ENCODE results near the gene ATPAF1. TPM values are rescaled to one million over a fixed set of nuclear protein-coding genes. Genes with fewer than 3 reads are reported as not detected.
"Not testable (repeated sequence)": the region's sequence is repeated elsewhere in the genome, so short reads cannot be mapped to it uniquely, and the experiment has no call there.

ATPAF1 gene
- polyA plus RNA-seq, 1 of the 3 experiments (the other 2 are of a cell fraction): 39.9 TPM

DNA sequence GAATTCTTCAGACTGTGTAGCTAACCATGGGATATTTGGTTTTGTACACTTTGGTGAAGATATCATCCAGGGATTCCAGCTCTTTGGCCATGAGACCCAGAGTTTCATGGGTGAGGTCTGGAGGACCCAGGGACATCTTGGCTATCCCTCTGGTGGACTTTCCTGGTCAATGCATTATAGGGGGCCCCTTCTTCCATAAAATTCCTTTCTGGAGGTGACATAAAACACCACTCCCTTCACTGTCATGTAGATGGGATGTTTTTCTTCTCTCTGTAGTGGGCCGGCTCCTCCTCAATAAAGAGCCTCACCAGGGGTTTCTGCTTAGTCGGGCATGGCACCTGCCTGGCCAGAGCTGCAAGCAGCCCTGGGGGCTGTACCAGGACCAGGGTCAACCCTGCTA, 2.2 kb downstream of the ATPAF1 start (continued):
- TF ChIP-seq SIN3A (IDR thresholded peaks at IDR 0.05; ENCODE audit: borderline replicate concordance, low read depth, low read length) (no peak), NFIC (IDR thresholded peaks at IDR 0.05; ENCODE audit: borderline replicate concordance) (no peak)

DNA sequence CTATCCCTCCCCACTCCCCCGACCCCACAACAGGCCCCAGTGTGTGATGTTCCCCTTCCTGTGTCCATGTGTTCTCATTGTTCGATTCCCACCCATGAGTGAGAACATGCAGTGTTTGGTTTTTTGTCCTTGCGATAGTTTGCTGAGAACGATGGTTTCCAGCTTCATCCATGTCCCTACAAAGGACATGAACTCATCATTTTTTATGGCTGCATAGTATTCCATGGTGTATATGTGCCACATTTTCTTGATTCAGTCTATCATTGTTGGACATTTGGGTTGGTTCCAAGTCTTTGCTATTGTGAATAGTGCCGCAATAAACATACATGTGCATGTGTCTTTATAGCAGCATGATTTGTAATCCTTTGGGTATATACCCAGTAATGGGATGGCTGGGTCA, 5.2 kb downstream of the ATPAF1 start:
- H3K4me3 ChIP-seq (ENCODE audit: low read depth in 2 of 2, low read length in 1 of 2): not testable (repeated sequence)

DNA sequence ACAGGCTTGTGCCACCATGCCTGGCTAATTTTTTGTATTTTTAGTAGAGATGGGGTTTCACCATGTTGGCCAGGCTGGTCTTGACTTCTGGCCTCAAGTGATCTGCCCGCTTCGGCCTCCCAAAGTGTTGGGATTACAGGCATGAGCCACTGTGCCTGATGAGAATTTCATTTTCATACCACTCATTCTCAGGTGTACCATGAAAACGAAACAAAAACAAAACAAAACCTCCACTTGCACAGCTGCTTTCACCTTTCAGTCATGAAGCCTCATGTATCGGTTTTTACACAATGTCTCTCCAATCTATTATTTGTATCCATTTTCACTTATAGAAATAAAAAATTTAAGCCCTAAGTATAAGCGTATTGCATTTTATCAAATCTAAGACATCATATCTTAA, 8.0 kb downstream of the ATPAF1 start:
- POLR2A ChIA-PET; H3K9ac ChIP-seq; H3K4me2 ChIP-seq; H3K9me2 ChIP-seq; H3K9me3 ChIP-seq; H3K4me1 ChIP-seq (ENCODE audit: control insufficient read depth in 1 of 2, insufficient read depth in 2 of 2, low read depth in 1 of 2, low read length in 1 of 2); DNase-seq; H3K79me2 ChIP-seq (ENCODE audit: insufficient read depth); H3K27ac ChIP-seq (ENCODE audit: low read depth in 2 of 2, low read length in 1 of 2); H2AFZ ChIP-seq (ENCODE audit: low read depth); H3F3A ChIP-seq (replicated peaks; ENCODE audit: insufficient read depth); H3K27me3 ChIP-seq (ENCODE audit: insufficient read depth); H3K4me3 ChIP-seq (ENCODE audit: low read depth in 2 of 2, low read length in 1 of 2); H4K20me1 ChIP-seq (ENCODE audit: insufficient read depth): not testable (repeated sequence)
- 95% methylated on average over 5 of the region's 5 CpGs for WGBS (ENCODE audit: low lambda C conversion rate)
- H3K36me3 ChIP-seq (replicated peaks in 1 of 2; ENCODE audit: control insufficient read depth in 1 of 2, insufficient read depth in 2 of 2, low read length in 1 of 2): peaks cover 45 to 48% of the 10 kb centered on the region in 2 experiments
- CTCF ChIA-PET: interaction anchor here (1.2 kb wide), 1 partner anchor 131 kb away, joined by 3 read pairs; no protein-coding TSS in a partner anchor

More for the DNA sequence above, 5.2 kb downstream of the ATPAF1 start:
- H2AFZ ChIP-seq (ENCODE audit: low read depth); H3K27me3 ChIP-seq (ENCODE audit: insufficient read depth); H3F3A ChIP-seq (replicated peaks; ENCODE audit: insufficient read depth); H3K9me3 ChIP-seq; POLR2A ChIA-PET; DNase-seq; H3K4me2 ChIP-seq; H3K9me2 ChIP-seq; H4K20me1 ChIP-seq (ENCODE audit: insufficient read depth); H3K9ac ChIP-seq; CTCF ChIA-PET; H3K4me1 ChIP-seq (ENCODE audit: control insufficient read depth in 1 of 2, insufficient read depth in 2 of 2, low read depth in 1 of 2, low read length in 1 of 2); H3K27ac ChIP-seq (ENCODE audit: low read depth in 2 of 2, low read length in 1 of 2): not testable (repeated sequence)
- WGBS (ENCODE audit: low lambda C conversion rate): 83% methylated on average over 4 of the region's 5 CpGs
- peaks cover 18% of the 10 kb centered on the region; the same call in 1 of the 2 replicates for H3K79me2 ChIP-seq (ENCODE audit: insufficient read depth)
- peaks cover 24 to 27% of the 10 kb centered on the region in 2 experiments for H3K36me3 ChIP-seq (replicated peaks in 1 of 2; ENCODE audit: control insufficient read depth in 1 of 2, insufficient read depth in 2 of 2, low read length in 1 of 2)

DNA sequence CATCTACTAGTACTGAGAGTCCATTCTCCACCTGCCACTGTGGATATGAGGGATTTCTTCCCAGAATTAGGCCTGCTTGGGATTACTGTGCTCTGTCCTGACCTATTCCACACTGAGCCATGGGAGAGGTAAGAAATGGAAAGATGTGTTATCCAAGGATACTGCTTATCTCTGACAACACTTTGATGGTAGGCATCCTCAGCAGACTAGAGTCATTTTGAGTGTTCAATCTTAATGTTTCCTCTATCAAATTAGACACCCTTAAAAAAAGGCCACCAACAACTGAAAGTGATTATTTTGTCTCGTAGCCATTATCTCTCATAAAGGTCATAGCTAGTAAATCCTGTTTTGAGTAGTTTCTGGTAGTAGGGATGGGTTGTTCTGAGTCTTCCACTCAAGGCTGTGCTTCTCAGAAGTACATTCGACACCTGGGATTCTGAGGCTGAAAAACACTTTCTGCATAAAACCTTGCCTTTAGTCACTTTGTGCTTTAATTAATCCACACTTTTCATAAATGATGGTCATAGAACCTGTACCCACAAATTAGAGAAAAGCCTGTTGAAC, 8.8 kb downstream of the ATPAF1 start:
- Histone ChIP-seq H3K36me3 (replicated peaks in 1 of 2; ENCODE audit: control insufficient read depth in 1 of 2, insufficient read depth in 2 of 2, low read length in 1 of 2) (peaks cover 43 to 48% of the 10 kb centered on the region in 2 experiments), H3K27ac (ENCODE audit: low read depth in 2 of 2, low read length in 1 of 2) (no peak overlapping the region), H3K4me3 (ENCODE audit: low read depth in 2 of 2, low read length in 1 of 2) (no peak overlapping the region), H3K9me3 (no peaks in the 10 kb centered on the region), H3F3A (replicated peaks; ENCODE audit: insufficient read depth) (no peaks in the 10 kb centered on the region), H3K9ac (no peak overlapping the region), H3K4me2 (no peak overlapping the region), H3K9me2 (no peaks in the 10 kb centered on the region), H3K4me1 (ENCODE audit: control insufficient read depth in 1 of 2, insufficient read depth in 2 of 2, low read depth in 1 of 2, low read length in 1 of 2) (no peaks in the 10 kb centered on the region), H3K79me2 (ENCODE audit: insufficient read depth) (no peaks in the 10 kb centered on the region), H2AFZ (ENCODE audit: low read depth) (no peak overlapping the region), H3K27me3 (ENCODE audit: insufficient read depth) (no peaks in the 10 kb centered on the region), H4K20me1 (ENCODE audit: insufficient read depth) (no peaks in the 10 kb centered on the region)
- TF ChIP-seq, protein P1, sequence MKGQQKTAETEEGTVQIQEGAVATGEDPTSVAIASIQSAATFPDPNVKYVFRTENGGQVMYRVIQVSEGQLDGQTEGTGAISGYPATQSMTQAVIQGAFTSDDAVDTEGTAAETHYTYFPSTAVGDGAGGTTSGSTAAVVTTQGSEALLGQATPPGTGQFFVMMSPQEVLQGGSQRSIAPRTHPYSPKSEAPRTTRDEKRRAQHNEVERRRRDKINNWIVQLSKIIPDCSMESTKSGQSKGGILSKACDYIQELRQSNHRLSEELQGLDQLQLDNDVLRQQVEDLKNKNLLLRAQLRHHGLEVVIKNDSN (IDR thresholded peaks at IDR 0.05; ENCODE audit: borderline replicate concordance, low read depth): no peak
- TF ChIP-seq RXRA (IDR thresholded peaks at IDR 0.05; ENCODE audit: borderline replicate concordance, low read depth) (no peak), EP300 (IDR thresholded peaks at IDR 0.05; ENCODE audit: borderline replicate concordance in 1 of 2, low read depth in 1 of 2, low read length in 1 of 2) (no peak), RFX5 (IDR thresholded peaks at IDR 0.05; ENCODE audit: low read length) (no peak), FOXJ3 (CRISPR knock-in tag; IDR thresholded peaks at IDR 0.05) (no peak), RAD21 (IDR thresholded peaks at IDR 0.05; ENCODE audit: low read length) (no peak), GABPA (IDR thresholded peaks at IDR 0.05; ENCODE audit: low read depth) (no peak), SIN3A (IDR thresholded peaks at IDR 0.05; ENCODE audit: borderline replicate concordance, low read depth, low read length) (no peak), NRF1 (IDR thresholded peaks at IDR 0.05; ENCODE audit: low read depth, low read length) (no peak)
- TF ChIP-seq, protein P2, sequence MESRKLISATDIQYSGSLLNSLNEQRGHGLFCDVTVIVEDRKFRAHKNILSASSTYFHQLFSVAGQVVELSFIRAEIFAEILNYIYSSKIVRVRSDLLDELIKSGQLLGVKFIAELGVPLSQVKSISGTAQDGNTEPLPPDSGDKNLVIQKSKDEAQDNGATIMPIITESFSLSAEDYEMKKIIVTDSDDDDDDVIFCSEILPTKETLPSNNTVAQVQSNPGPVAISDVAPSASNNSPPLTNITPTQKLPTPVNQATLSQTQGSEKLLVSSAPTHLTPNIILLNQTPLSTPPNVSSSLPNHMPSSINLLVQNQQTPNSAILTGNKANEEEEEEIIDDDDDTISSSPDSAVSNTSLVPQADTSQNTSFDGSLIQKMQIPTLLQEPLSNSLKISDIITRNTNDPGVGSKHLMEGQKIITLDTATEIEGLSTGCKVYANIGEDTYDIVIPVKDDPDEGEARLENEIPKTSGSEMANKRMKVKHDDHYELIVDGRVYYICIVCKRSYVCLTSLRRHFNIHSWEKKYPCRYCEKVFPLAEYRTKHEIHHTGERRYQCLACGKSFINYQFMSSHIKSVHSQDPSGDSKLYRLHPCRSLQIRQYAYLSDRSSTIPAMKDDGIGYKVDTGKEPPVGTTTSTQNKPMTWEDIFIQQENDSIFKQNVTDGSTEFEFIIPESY (IDR thresholded peaks at IDR 0.05; ENCODE audit: borderline replicate concordance, low read depth): no peak
- TF ChIP-seq, protein P3, sequence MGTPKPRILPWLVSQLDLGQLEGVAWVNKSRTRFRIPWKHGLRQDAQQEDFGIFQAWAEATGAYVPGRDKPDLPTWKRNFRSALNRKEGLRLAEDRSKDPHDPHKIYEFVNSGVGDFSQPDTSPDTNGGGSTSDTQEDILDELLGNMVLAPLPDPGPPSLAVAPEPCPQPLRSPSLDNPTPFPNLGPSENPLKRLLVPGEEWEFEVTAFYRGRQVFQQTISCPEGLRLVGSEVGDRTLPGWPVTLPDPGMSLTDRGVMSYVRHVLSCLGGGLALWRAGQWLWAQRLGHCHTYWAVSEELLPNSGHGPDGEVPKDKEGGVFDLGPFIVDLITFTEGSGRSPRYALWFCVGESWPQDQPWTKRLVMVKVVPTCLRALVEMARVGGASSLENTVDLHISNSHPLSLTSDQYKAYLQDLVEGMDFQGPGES (IDR thresholded peaks at IDR 0.05; ENCODE audit: low read depth, low read length): no peak
- no peak for DNase-seq
- WGBS (ENCODE audit: low lambda C conversion rate): 88% methylated on average over 2 of the region's 2 CpGs
- ChIA-PET POLR2A (no interaction called here), CTCF (no interaction called here)
